HG03097 (cell line): Measurements from ENCODE around the gene OR10H5.
"Not testable (repeated sequence)": the region's sequence is repeated elsewhere in the genome, so short reads cannot be mapped to it uniquely, and the experiment has no call there.

Source experiments
- ATAC-seq: cut with Tn5 transposase; IDR thresholded peaks from one replicate; pipeline ENCODE4 v1.9.1; 2021; ENCODE audit not compliant: unreplicated experiment, low FRiP score

The OR10H5 gene

GRCh38 chr19:15841875-15842569 is 54.6 kb downstream of the OR10H5 start:
- no peak for ATAC-seq

- ATAC-seq: no peak
These were observed 55.9 kb downstream of the OR10H5 start for GRCh38 chr19:15843203-15843893.

- ATAC-seq: not testable (repeated sequence)
These were observed 56.4 kb downstream of the OR10H5 start for GRCh38 chr19:15843894-15844222.

GRCh38 chr19:15846923-15847322 is 59.5 kb downstream of the OR10H5 start:
- no peak for ATAC-seq

- ATAC-seq: no peak
These were observed 62.9 kb downstream of the OR10H5 start for GRCh38 chr19:15850385-15850784.
